ENCODE results near the gene ZFAND2B.
"Not testable (repeated sequence)": the region's sequence is repeated elsewhere in the genome, so short reads cannot be mapped to it uniquely, and the experiment has no call there.

ZFAND2B gene

GRCh38 chr2:219175928-219176817 is 30.4 kb upstream of the ZFAND2B start:
- DNase-seq, result peak in 10 of 14 donors; percentile 54 to 80 (median 72)

GRCh38 chr2:219176818-219177551 is 29.6 kb upstream of the ZFAND2B start, which contains the start of gene CNPPD1:
Gene CNPPD1, minus strand, starts transcription at chr2:219176925. Its CDS starts 97 bp downstream, at chr2:219176828.
- DNase-seq, result peak; percentile 27 to 91 (median 82)

GRCh38 chr2:219177552-219178376 is 28.8 kb upstream of the ZFAND2B start, which contains the start of gene RETREG2:
Gene RETREG2, plus strand, starts transcription at chr2:219178275. Its CDS starts 78 bp downstream, at chr2:219178353.
- DNase-seq, result peak; percentile 47 to 93 (median 86)

DNA sequence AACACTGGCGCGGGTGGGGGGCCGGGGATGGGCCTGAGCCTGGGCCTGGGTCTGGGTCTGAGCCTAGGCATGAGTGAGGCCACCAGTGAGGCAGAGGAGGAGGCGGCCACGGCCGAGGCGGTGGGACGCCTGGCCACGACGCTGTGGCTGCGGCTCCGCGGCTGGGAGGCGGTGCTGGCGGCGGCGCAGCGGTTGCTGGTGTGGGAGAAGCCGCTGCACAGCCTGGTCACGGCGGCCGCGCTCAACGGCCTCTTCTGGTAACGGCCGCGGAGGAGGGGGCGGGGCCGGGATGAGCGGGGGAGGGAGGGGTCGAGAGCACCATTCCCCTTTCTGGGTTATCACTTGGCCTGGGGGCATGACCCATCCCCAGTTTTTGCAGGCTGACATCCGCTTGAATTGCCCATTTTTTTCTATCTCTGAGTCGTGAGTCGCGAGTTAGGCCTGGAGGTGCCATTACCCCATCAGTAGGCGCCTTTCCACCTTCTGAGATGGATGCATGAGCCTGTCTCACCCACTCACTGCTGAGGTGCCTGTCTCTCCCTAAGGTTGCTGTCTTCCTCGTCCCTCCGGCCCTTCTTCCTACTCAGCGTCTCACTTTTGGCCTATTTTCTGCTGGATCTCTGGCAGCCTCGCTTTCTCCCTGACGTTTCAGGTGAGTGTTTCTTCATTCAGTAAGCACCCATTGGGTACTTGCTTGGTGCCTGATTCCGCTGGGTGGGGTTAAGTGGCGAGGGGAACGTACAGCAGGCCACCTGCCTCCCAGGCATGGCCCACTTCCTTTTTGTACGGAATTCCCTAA is 28.0 kb upstream of the ZFAND2B start:
- peak in 5 of 14 donors; percentile 58 to 74 (median 66) for DNase-seq

DNA sequence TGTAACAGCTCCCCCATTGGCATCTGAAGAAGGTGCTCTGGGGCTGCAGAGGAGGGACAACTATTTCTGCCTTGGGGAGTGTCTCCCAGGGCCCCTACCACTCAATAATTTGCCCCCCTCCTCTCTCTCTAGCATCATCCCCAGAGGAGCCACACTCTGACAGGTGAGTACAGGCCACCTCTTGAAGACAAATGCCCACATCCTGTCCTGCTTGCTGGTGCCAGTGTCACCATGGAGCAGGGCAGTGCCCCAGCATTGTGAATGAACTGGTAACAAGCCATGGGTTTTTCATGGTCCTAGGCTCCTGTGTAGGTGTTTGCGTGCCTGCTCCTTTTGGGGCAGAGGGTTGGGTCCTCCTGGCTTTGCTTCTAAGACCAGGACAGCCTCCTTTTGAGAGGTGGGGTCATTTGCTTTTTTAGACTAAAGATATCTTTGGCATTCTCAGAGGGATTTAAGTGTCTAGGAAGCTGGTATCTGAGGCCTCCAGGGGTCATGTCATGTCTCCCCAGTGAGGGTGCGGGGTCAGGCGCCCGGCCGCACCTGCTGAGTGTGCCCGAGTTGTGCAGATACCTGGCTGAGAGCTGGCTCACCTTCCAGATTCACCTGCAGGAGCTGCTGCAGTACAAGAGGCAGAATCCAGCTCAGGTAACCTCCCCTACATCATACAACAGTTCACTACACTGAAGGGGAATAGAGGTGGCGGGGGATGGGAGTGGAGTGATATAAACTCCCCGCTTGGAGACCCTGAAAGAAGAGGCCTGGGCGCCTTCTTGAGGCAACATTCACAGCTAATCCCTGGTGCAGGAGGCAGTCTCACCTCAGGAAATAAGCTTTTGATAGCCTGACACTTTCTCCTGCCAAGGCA is 26.7 kb upstream of the ZFAND2B start:
- DNase-seq, result no peak

DNA sequence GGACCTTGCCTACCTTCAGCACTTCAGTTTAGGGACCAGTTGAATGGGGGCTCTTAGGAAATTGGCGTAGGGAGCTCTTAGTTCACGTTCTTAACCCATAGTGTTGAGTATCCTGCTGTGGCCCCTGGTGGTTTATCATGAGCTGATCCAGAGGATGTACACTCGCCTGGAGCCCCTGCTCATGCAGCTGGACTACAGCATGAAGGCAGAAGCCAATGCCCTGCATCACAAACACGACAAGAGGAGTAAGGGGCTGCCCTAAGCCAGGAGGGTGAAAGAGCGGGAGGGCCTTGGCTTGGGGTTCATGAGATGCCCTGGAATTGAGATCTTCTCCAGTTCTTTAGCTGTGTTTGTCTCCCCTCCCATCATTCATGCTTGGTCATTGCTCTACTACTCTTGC is 25.6 kb upstream of the ZFAND2B start:
- DNase-seq, result no peak

- no peak for DNase-seq
These were observed 25.1 kb upstream of the ZFAND2B start for GRCh38 chr2:219181531-219181930.

- no peak for DNase-seq
These were observed 24.0 kb upstream of the ZFAND2B start for GRCh38 chr2:219182331-219183150.

GRCh38 chr2:219183151-219183772 is 23.3 kb upstream of the ZFAND2B start:
- DNase-seq, result no peak

DNA sequence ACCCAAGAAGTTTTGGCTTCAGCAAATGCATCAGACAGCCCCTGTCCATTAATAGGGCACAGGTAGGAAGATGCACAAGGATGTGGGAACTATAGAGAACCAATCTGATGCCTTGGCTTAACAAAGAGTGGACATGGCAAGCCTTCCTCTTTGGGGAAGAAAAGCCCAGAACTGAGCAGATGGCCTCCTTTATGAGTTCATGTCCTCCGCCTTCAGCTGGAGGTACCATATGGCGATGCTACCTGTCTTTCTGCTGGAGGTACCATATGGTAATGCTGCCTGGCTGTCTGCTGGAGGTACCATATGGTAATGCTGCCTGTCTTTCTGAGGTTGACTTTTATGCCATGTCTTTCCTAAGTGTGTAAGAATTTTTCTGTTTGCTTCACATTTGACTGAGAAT is 22.5 kb upstream of the ZFAND2B start:
- peak in 1 of 14 donors; percentile 95 for DNase-seq

- no peak for DNase-seq
These were observed 19.7 kb upstream of the ZFAND2B start for GRCh38 chr2:219186754-219187456.

- no peak for DNase-seq
These were observed 9.2 kb upstream of the ZFAND2B start for GRCh38 chr2:219197388-219197787.

GRCh38 chr2:219198974-219199373 is 7.6 kb upstream of the ZFAND2B start:
- no peak for DNase-seq

DNA sequence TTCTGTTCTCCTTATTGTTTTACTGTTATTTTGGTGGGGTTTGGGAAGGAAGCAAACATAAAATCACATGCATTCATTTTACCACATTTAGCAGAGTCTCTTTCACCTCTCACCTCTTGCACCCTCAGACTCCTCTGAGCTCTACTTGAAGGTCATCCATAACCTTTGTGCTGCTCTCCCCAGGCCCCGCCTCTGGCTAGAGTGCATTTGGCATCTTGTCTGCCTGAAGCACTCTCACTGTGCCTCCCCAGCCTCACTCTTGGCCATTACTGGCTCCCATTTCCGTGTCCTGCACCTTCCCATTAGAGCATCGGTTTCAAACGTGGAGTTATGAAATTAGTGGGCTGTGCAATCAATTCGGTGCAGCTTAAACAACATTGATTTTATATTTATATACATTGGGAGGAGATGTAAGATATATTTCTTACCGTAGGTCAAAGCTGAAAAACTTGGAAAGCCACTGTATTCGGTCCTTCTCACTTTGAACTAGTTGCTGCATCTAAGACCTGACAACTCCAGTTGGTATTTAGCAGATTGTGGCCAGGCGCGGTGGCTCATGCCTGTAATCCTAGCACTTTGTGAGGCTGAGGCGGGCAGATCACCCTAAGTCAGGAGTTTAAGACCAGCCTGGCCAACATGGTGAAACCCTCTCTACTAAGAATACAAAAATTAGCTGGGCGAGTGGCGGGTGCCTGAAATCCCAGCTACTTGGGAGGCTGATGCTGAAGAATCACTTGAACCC is 6.9 kb upstream of the ZFAND2B start:
- DNase-seq, result no peak

GRCh38 chr2:219200502-219201326 is 5.9 kb upstream of the ZFAND2B start:
- peak in 3 of 14 donors; percentile 13 to 48 (median 18) for DNase-seq

- not testable (repeated sequence) for DNase-seq
These were observed 5.3 kb upstream of the ZFAND2B start for GRCh38 chr2:219201331-219201730.
